Trophoblast cell (in vitro differentiated cells and primary cell): Measurements from ENCODE around the gene FTO.

Experiments used
- DNase-seq, 2 donors: peaks; one replicate each; pipeline ENCODE4 v3.0.0-alpha.2; 2016
- H2AFZ ChIP-seq: 2 replicates; pipeline ENCODE4 v1.6.1; 2013; ENCODE audit warnings: low read length, moderate library complexity, mild to moderate bottlenecking; ENCODE audit not compliant: insufficient read depth, poor library complexity
- H2AK5ac ChIP-seq: 2 replicates; pipeline ENCODE4 v1.6.1; 2013; ENCODE audit warnings: mild to moderate bottlenecking, low read length
- H2BK120ac ChIP-seq: 2 replicates; pipeline ENCODE4 v1.6.1; 2013; ENCODE audit warnings: low read length, mild to moderate bottlenecking, moderate library complexity; ENCODE audit not compliant: insufficient read depth, poor library complexity
- H2BK12ac ChIP-seq: 2 replicates; pipeline ENCODE4 v1.6.1; 2013; ENCODE audit warnings: mild to moderate bottlenecking, low read length, moderate library complexity
- H2BK5ac ChIP-seq: 2 replicates; pipeline ENCODE4 v1.6.1; 2013; ENCODE audit warnings: low read length, low read depth, moderate library complexity, mild to moderate bottlenecking; ENCODE audit not compliant: poor library complexity
- H3K14ac ChIP-seq: 2 replicates; pipeline ENCODE4 v1.6.1; 2013; ENCODE audit warnings: mild to moderate bottlenecking, low read length
- H3K18ac ChIP-seq: 2 replicates; pipeline ENCODE4 v1.6.1; 2013; ENCODE audit warnings: mild to moderate bottlenecking, low read length
- H3K23ac ChIP-seq: 2 replicates; pipeline ENCODE4 v1.6.1; 2013; ENCODE audit warnings: low read length
- H3K27ac ChIP-seq: 2 replicates; pipeline ENCODE4 v1.5.1; 2013; ENCODE audit warnings: low read depth, mild to moderate bottlenecking, inconsistent platforms, low read length, moderate library complexity
- H3K27me3 ChIP-seq: 2 replicates; pipeline ENCODE4 v1.6.1; 2013; ENCODE audit warnings: inconsistent platforms, mild to moderate bottlenecking, low read length, moderate library complexity; ENCODE audit not compliant: insufficient read depth
- H3K36me3 ChIP-seq, 2 experiments: 1 replicate in 1 of 2; 2 replicates in 1 of 2; pipeline ENCODE4 v1.6.1; 2013; ENCODE audit warnings: low read length in 2 of 2, mild to moderate bottlenecking in 2 of 2, moderate library complexity in 1 of 2; ENCODE audit not compliant: insufficient read depth in 2 of 2, control insufficient read depth in 1 of 2
- H3K4ac ChIP-seq: 2 replicates; pipeline ENCODE4 v1.6.1; 2013; ENCODE audit warnings: low read depth, mild to moderate bottlenecking, low read length, moderate library complexity
- H3K4me1 ChIP-seq, 2 experiments: 1 replicate in 1 of 2; 2 replicates in 1 of 2; pipeline ENCODE4 v1.6.1; 2013; ENCODE audit warnings: low read length in 2 of 2, mild to moderate bottlenecking in 2 of 2, moderate library complexity in 1 of 2; ENCODE audit not compliant: insufficient read depth in 2 of 2, control insufficient read depth in 1 of 2
- H3K4me2 ChIP-seq: 2 replicates; pipeline ENCODE4 v1.6.1; 2013; ENCODE audit warnings: inconsistent platforms, mild to moderate bottlenecking, low read length, moderate library complexity
- H3K4me3 ChIP-seq: 2 replicates; pipeline ENCODE4 v1.5.1; 2013; ENCODE audit warnings: mild to moderate bottlenecking, low read depth, low read length, inconsistent platforms
- H3K79me1 ChIP-seq: one replicate; pipeline ENCODE4 v1.6.1; 2013; ENCODE audit warnings: low read length
- H3K79me2 ChIP-seq: 2 replicates; pipeline ENCODE4 v1.6.1; 2013; ENCODE audit warnings: low read length, mild to moderate bottlenecking; ENCODE audit not compliant: control insufficient read depth, insufficient read depth, poor library complexity
- H3K9ac ChIP-seq: 2 replicates; pipeline ENCODE4 v1.6.1; 2013; ENCODE audit warnings: mild to moderate bottlenecking, low read length
- H3K9me3 ChIP-seq: 2 replicates; pipeline ENCODE4 v1.6.1; 2013; ENCODE audit warnings: low read depth, mild to moderate bottlenecking, control low read depth, inconsistent platforms, low read length; ENCODE audit not compliant: insufficient read depth
- H4K12ac ChIP-seq: 2 replicates; pipeline ENCODE4 v1.6.1; 2013; ENCODE audit warnings: low read depth, mild to moderate bottlenecking, low read length, moderate library complexity
- H4K8ac ChIP-seq: 2 replicates; pipeline ENCODE4 v1.6.1; 2013; ENCODE audit warnings: low read depth, mild to moderate bottlenecking, low read length, moderate library complexity
- H4K91ac ChIP-seq: one replicate; pipeline ENCODE4 v1.6.1; 2013; ENCODE audit warnings: low read depth, mild to moderate bottlenecking, low read length, moderate library complexity
- WGBS: extraction: QIAGEN DNeasy Blood & Tissue Kit; methylation state at CpG from one replicate; pipeline ENCODE4 v1.1.7; 2013; ENCODE audit warnings: missing lambda C conversion rate; ENCODE audit not compliant: insufficient read length, insufficient coverage; ENCODE audit errors: extremely low coverage; 5-methylcytosine and 5-hydroxymethylcytosine counted together

Gene FTO

DNA sequence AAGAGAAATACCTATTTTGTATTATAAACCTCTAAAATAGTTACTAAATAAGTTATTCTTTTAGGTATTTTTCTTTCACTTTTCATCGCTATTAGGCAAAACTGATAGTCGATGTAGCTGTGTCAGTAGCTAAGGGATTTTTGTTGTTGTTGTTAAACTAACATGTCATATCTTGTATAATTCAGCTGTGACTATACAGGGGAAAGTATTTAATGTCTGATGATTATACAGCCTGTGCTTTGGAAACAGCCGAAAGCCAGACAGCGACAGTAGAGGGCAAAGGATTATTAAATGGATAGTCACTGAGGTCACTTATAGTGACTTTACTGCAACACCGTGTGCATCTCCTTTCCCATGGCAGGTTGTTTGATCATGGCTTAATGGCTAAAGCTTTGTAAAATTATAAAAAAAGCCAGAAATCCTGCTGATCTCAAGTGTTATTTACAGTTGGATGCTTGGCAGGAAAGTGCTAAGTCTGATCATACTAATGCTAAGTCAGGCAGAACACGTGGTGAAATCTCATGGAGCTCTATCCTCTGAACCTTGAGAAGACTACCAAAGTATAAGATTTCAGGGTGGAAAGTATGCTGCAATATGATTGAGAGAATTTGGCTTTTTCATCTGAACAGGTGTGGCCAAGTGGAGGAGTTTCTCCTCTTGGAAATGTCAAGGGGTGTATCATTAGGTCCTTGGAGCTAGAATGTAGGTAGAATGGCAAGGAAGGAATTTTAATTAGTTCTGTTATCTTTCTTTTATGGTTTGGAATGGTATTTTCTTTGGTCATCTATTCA is 88.4 kb downstream of the FTO start:
- no CpG with 5 or more reads among the region's 6 CpGs for WGBS

DNA sequence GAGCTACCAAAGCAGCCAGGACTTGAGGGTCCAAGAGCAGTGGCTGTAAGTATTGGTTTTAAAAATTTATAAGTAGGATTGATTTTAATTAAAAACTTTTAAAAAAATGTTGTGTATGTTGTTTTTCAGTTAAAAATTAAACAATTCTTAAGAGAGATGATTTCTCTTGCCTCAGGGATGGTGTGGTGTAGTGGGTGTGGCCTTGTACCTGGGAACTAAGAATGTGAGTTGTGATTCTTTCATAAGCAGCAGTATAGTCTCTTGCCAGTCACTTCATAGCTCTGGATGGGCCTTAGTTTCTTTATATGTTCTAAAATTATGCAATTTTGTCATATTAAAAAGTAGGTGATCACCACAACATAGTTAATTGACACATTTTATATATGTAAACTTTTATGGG is 99.5 kb downstream of the FTO start:
- no peak overlapping the region for H2BK120ac ChIP-seq
- no peaks in the 10 kb centered on the region for H3K27me3 ChIP-seq
- H3K4ac ChIP-seq: no peak overlapping the region
- DNase-seq: no peak
- H4K12ac ChIP-seq: no peak overlapping the region
- no peak overlapping the region for H2AFZ ChIP-seq
- no peak overlapping the region for H3K27ac ChIP-seq
- H2BK5ac ChIP-seq: no peak overlapping the region
- H3K9me3 ChIP-seq: no peaks in the 10 kb centered on the region
- no peaks in the 10 kb centered on the region for H3K4me1 ChIP-seq
- no peak overlapping the region for H3K4me3 ChIP-seq
- no peak overlapping the region for H3K4me2 ChIP-seq
- H3K23ac ChIP-seq: no peak overlapping the region
- H3K9ac ChIP-seq: no peak overlapping the region
- H3K14ac ChIP-seq: no peak overlapping the region
- H2BK12ac ChIP-seq: no peak overlapping the region
- no peak overlapping the region for H4K8ac ChIP-seq
- no peak overlapping the region for H2AK5ac ChIP-seq
- no peak overlapping the region for H3K18ac ChIP-seq
- no peaks in the 10 kb centered on the region for H3K79me2 ChIP-seq
- no peak overlapping the region for H4K91ac ChIP-seq
- H3K36me3 ChIP-seq: no peaks in the 10 kb centered on the region
- H3K79me1 ChIP-seq: no peaks in the 10 kb centered on the region

More for the DNA sequence above, 88.4 kb downstream of the FTO start:
- H3K14ac ChIP-seq: no peak overlapping the region
- no peaks in the 10 kb centered on the region for H3K36me3 ChIP-seq
- no peak overlapping the region for H3K23ac ChIP-seq
- no peak overlapping the region for H2BK120ac ChIP-seq
- no peaks in the 10 kb centered on the region for H3K79me2 ChIP-seq
- H3K4me3 ChIP-seq: no peak overlapping the region
- H3K27ac ChIP-seq: no peak overlapping the region
- no peak overlapping the region for H2AFZ ChIP-seq
- no peak overlapping the region for H4K8ac ChIP-seq
- H3K4me2 ChIP-seq: no peak overlapping the region
- no peak for DNase-seq
- H3K18ac ChIP-seq: no peak overlapping the region
- H2BK5ac ChIP-seq: no peak overlapping the region
- no peak overlapping the region for H4K12ac ChIP-seq
- H3K4ac ChIP-seq: no peak overlapping the region
- H3K9me3 ChIP-seq: no peaks in the 10 kb centered on the region
- H3K9ac ChIP-seq: no peak overlapping the region
- H3K79me1 ChIP-seq: no peaks in the 10 kb centered on the region
- no peak overlapping the region for H2AK5ac ChIP-seq
- no peaks in the 10 kb centered on the region for H3K27me3 ChIP-seq
- H2BK12ac ChIP-seq: no peak overlapping the region
- no peaks in the 10 kb centered on the region for H3K4me1 ChIP-seq
- H4K91ac ChIP-seq: no peak overlapping the region

DNA sequence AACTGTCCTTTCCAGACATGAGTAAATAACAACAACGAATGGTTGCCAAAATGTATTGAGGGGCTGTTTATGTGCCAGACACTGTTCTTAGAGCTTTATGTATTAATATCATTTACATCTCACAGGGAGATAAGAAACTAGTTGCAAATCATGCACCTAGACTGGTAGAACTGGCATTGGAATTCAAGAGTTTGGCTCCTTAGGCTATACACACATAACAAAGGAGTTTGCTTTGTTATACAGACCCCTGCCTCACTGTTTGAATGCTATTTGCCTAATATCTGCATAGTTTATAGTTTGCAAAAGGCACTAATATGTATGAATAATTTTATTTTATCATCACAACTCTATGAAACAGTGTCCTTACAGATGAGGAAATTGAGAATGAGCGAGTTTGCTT is 100.0 kb downstream of the FTO start:
- Histone ChIP-seq H3K4me3 (no peak overlapping the region), H3K4me2 (no peak overlapping the region), H2BK120ac (no peak overlapping the region), H2BK12ac (no peak overlapping the region), H3K9me3 (no peaks in the 10 kb centered on the region), H3K79me2 (no peaks in the 10 kb centered on the region), H2AK5ac (no peak overlapping the region), H2BK5ac (no peak overlapping the region), H3K4ac (no peak overlapping the region), H3K14ac (no peak overlapping the region), H4K8ac (no peak overlapping the region), H4K91ac (no peak overlapping the region), H3K4me1 (no peaks in the 10 kb centered on the region), H3K9ac (no peak overlapping the region), H3K27me3 (no peaks in the 10 kb centered on the region), H2AFZ (no peak overlapping the region), H3K36me3 (no peaks in the 10 kb centered on the region), H3K79me1 (no peaks in the 10 kb centered on the region), H4K12ac (no peak overlapping the region), H3K23ac (no peak overlapping the region), H3K18ac (no peak overlapping the region), H3K27ac (no peak overlapping the region)
- no CpG with 5 or more reads among the region's 2 CpGs for WGBS
- peak in 1 of 2 donors; percentile 77 for DNase-seq

GRCh38 chr16:53804467-53804866 is 100.5 kb downstream of the FTO start:
- H2AK5ac ChIP-seq: no peak overlapping the region
- H2BK5ac ChIP-seq: no peak overlapping the region
- H3K9me3 ChIP-seq: no peaks in the 10 kb centered on the region
- H3K36me3 ChIP-seq: no peaks in the 10 kb centered on the region
- H3K4me2 ChIP-seq: no peak overlapping the region
- H4K8ac ChIP-seq: no peak overlapping the region
- no peak overlapping the region for H3K4me3 ChIP-seq
- no peak overlapping the region for H4K12ac ChIP-seq
- no peaks in the 10 kb centered on the region for H3K4me1 ChIP-seq
- no peaks in the 10 kb centered on the region for H3K79me2 ChIP-seq
- H3K18ac ChIP-seq: no peak overlapping the region
- H2BK120ac ChIP-seq: no peak overlapping the region
- H4K91ac ChIP-seq: no peak overlapping the region
- H3K27ac ChIP-seq: no peak overlapping the region
- H3K9ac ChIP-seq: no peak overlapping the region
- H2BK12ac ChIP-seq: no peak overlapping the region
- H3K27me3 ChIP-seq: no peaks in the 10 kb centered on the region
- H3K14ac ChIP-seq: no peak overlapping the region
- DNase-seq: peak in 1 of 2 donors; percentile 63
- no CpG with 5 or more reads among the region's 7 CpGs for WGBS
- H3K79me1 ChIP-seq: no peaks in the 10 kb centered on the region
- H3K4ac ChIP-seq: no peak overlapping the region
- no peak overlapping the region for H2AFZ ChIP-seq
- no peak overlapping the region for H3K23ac ChIP-seq
